ENCODE data around the gene LENEP. TPM values are rescaled to one million over a fixed set of nuclear protein-coding genes. Genes with fewer than 3 reads are reported as not detected.
A peak's percentile ranks its signal among the peaks of the same experiment; 100 is the strongest.

LENEP gene
- total RNA-seq, 2 experiments from 2014 or later: 0.78 to 2.3 TPM

- BruUV-seq (replicated peaks): no TSS peak
- H3K4me3 ChIP-seq (ENCODE audit: low read depth, low read length, poor library complexity, severe bottlenecking): peak overlapping the region; percentile 64
- DNase-seq (ENCODE audit: low spot score): peak; percentile 80
- no peaks in the 10 kb centered on the region for H4K20me1 ChIP-seq (ENCODE audit: insufficient read depth, low read length)
- H3K79me2 ChIP-seq (ENCODE audit: insufficient read depth, low read depth, low read length): no peaks in the 10 kb centered on the region
- no peaks in the 10 kb centered on the region for H3K9me3 ChIP-seq (ENCODE audit: low read length)
- CTCF ChIA-PET (ENCODE audit: unreplicated experiment): interaction anchor here (0.7 to 1.5 kb wide), 4 partner anchors 17 to 61 kb away, joined by 3 to 4 read pairs (median 3); no protein-coding TSS in a partner anchor
- no peaks in the 10 kb centered on the region for H3K9me2 ChIP-seq (ENCODE audit: insufficient read depth, low read length)
- intact Hi-C loops (cut with micrococcal nuclease; ENCODE audit: unreplicated experiment): loop anchor here (2.0 kb wide), 3 partner anchors 44 to 68 kb away; partner anchors contain the start of gene PYGO2
- H3K4me2 ChIP-seq (ENCODE audit: low read length): peak overlapping the region; percentile 77
- peaks cover 22% of the 10 kb centered on the region; the same call in 1 of the 2 replicates for H3K36me3 ChIP-seq (ENCODE audit: insufficient read depth, low read length)
- peaks cover 71% of the 10 kb centered on the region for H3K4me1 ChIP-seq (ENCODE audit: insufficient read depth, low read length, poor library complexity, severe bottlenecking)
- TF ChIP-seq CTCF (conservative IDR thresholded peaks at IDR 0.05; ENCODE audit: low read length) (peak; percentile 27; the same call in 1 of the 2 replicates), EZH2phosphoT487 (IDR thresholded peaks at IDR 0.05; ENCODE audit: borderline replicate concordance, low read depth, low read length) (no peak)
- peak overlapping the region; percentile 30; the same call in 1 of the 2 replicates for H2AFZ ChIP-seq (ENCODE audit: low read length)
- POLR2A ChIA-PET: interaction anchor here (0.5 to 2.5 kb wide), 5 partner anchors 12 to 1093 kb away, joined by 3 to 10 read pairs (median 3); partner anchors contain the start of gene FLAD1
- H3K27ac ChIP-seq (ENCODE audit: low read depth, low read length, poor library complexity, severe bottlenecking): peak overlapping the region; percentile 79
Observed at GRCh38 chr1:155016231-155016831, 22.9 kb downstream of the LENEP start.

- H3K9me3 ChIP-seq (ENCODE audit: low read length): no peaks in the 10 kb centered on the region
- TF ChIP-seq EZH2phosphoT487 (IDR thresholded peaks at IDR 0.05; ENCODE audit: borderline replicate concordance, low read depth, low read length): no peak
- TF ChIP-seq CTCF (conservative IDR thresholded peaks at IDR 0.05; ENCODE audit: low read length): peak; percentile 100
- intact Hi-C loops (cut with micrococcal nuclease; ENCODE audit: unreplicated experiment): loop anchor here (1.0 to 2.0 kb wide), 5 partner anchors 15 to 68 kb away; partner anchors contain the start of genes FLAD1, PYGO2 and ZBTB7B
- H3K36me3 ChIP-seq (ENCODE audit: insufficient read depth, low read length): peaks cover 22% of the 10 kb centered on the region; the same call in 1 of the 2 replicates
- peak overlapping the region; percentile 79 for H3K27ac ChIP-seq (ENCODE audit: low read depth, low read length, poor library complexity, severe bottlenecking)
- H3K9me2 ChIP-seq (ENCODE audit: insufficient read depth, low read length): no peaks in the 10 kb centered on the region
- H3K4me2 ChIP-seq (ENCODE audit: low read length): peak overlapping the region; percentile 77
- ChIA-PET CTCF (ENCODE audit: unreplicated experiment) (interaction anchor here (0.5 to 1.3 kb wide), 4 partner anchors 9 to 37 kb away, joined by 3 to 5 read pairs (median 4); partner anchors contain the start of gene ADAM15), POLR2A (interaction anchor here (0.5 to 2.5 kb wide), 2 partner anchors 13 to 653 kb away, joined by 3 to 10 read pairs; no protein-coding TSS in a partner anchor)
- H3K4me3 ChIP-seq (ENCODE audit: low read depth, low read length, poor library complexity, severe bottlenecking): peak overlapping the region; percentile 64
- DNase-seq (ENCODE audit: low spot score): peak; percentile 89
- H3K79me2 ChIP-seq (ENCODE audit: insufficient read depth, low read depth, low read length): no peaks in the 10 kb centered on the region
- peaks cover 66% of the 10 kb centered on the region for H3K4me1 ChIP-seq (ENCODE audit: insufficient read depth, low read length, poor library complexity, severe bottlenecking)
- no TSS peak for BruUV-seq (replicated peaks)
- H4K20me1 ChIP-seq (ENCODE audit: insufficient read depth, low read length): no peaks in the 10 kb centered on the region
- peak overlapping the region; percentile 40; the same call in 1 of the 2 replicates for H2AFZ ChIP-seq (ENCODE audit: low read length)
Observed at GRCh38 chr1:155017041-155017945, 23.9 kb downstream of the LENEP start.
